HEK293 (cell line): ENCODE data around the gene PPP2R2B.

Source experiments
- CTCF ChIA-PET: fragments of 350-600 bp; formaldehyde crosslinking; extraction: SDS; loops from one replicate; lab custom pipeline; 2021; ENCODE audit warnings: antibody characterized with exemption; lab: Yijun Ruan, JAX
- POLR2A ChIA-PET: fragments of 300-600 bp; formaldehyde crosslinking; extraction: SDS; loops from one replicate; lab custom pipeline; 2020; ENCODE audit warnings: antibody characterized with exemption, inconsistent platforms; lab: Yijun Ruan, JAX
- H3K27ac ChIP-seq: fragments of 200-500 bp; sonication (Bioruptor generic); 2 replicates; pipeline ENCODE4 v1.5.1; 2014; ENCODE audit warnings: low read depth, low read length, control low read depth, inconsistent platforms; ENCODE audit errors: extremely low read depth
- H3K36me3 ChIP-seq, 2 experiments: fragments of 200-500 bp in 1 of 2; sonication (Bioruptor generic) in 1 of 2; 1 replicate in 1 of 2; 2 replicates in 1 of 2; pipeline ENCODE4 v1.5.1; 2014 to 2017; ENCODE audit warnings: inconsistent platforms in 2 of 2, low read length in 2 of 2; ENCODE audit not compliant: control insufficient read depth in 2 of 2, insufficient read depth in 1 of 2
- H3K4me1 ChIP-seq: fragments of 200-500 bp; sonication (Bioruptor generic); 2 replicates; pipeline ENCODE4 v1.5.1; 2014; ENCODE audit warnings: mild to moderate bottlenecking, low read length, inconsistent platforms; ENCODE audit not compliant: control insufficient read depth, insufficient read depth
- H3K4me3 ChIP-seq: 2 replicates; pipeline ENCODE4 v1.5.1; 2011; ENCODE audit warnings: low read depth, mild to moderate bottlenecking, control low read depth, low read length, moderate library complexity
- H3K9me3 ChIP-seq: fragments of 200-500 bp; sonication (Bioruptor generic); 2 replicates; pipeline ENCODE4 v1.5.1; 2014; ENCODE audit warnings: low read depth, low read length, inconsistent platforms; ENCODE audit not compliant: control insufficient read depth, insufficient read depth
- MZF1 ChIP-seq: fragments of 450-650 bp; formaldehyde crosslinking; IDR thresholded peaks from 2 replicates; pipeline ENCODE4 v1.5.1; 2017; ENCODE audit warnings: missing biosample characterization, missing genetic modification characterization, borderline replicate concordance
- PRDM10 ChIP-seq: fragments of 450-650 bp; formaldehyde crosslinking; IDR thresholded peaks from 2 replicates; pipeline ENCODE4 v1.5.1; 2016; ENCODE audit warnings: missing biosample characterization, missing genetic modification characterization
- TRIM28 ChIP-seq: IDR thresholded peaks from 2 replicates; pipeline ENCODE4 v1.6.1; 2011; ENCODE audit warnings: low read length, control low read depth, borderline replicate concordance
- ZBTB20 ChIP-seq: fragments of 450-650 bp; formaldehyde crosslinking; IDR thresholded peaks from 2 replicates; pipeline ENCODE4 v1.5.1; 2016; ENCODE audit warnings: missing biosample characterization, missing genetic modification characterization
- ZNF157 ChIP-seq: fragments of 450-650 bp; formaldehyde crosslinking; IDR thresholded peaks from 2 replicates; pipeline ENCODE4 v1.5.1; 2016; ENCODE audit warnings: missing biosample characterization, missing genetic modification characterization
- ZNF2 ChIP-seq: fragments of 450-650 bp; formaldehyde crosslinking; IDR thresholded peaks from 2 replicates; pipeline ENCODE4 v1.5.1; 2016; ENCODE audit warnings: missing biosample characterization, missing genetic modification characterization
- ZNF202 ChIP-seq: fragments of 450-650 bp; formaldehyde crosslinking; IDR thresholded peaks from 2 replicates; pipeline ENCODE4 v1.5.1; 2016; ENCODE audit warnings: missing biosample characterization, missing genetic modification characterization, borderline replicate concordance
- ZNF214 ChIP-seq: fragments of 450-650 bp; formaldehyde crosslinking; IDR thresholded peaks from 2 replicates; pipeline ENCODE4 v1.5.1; 2017; ENCODE audit warnings: missing biosample characterization, mild to moderate bottlenecking, missing genetic modification characterization, borderline replicate concordance
- ZNF335 ChIP-seq: fragments of 450-650 bp; formaldehyde crosslinking; conservative IDR thresholded peaks from 2 replicates; pipeline ENCODE4 v1.5.1; 2016; ENCODE audit warnings: missing biosample characterization, missing genetic modification characterization
- ZNF610 ChIP-seq: fragments of 450-650 bp; formaldehyde crosslinking; IDR thresholded peaks from 2 replicates; pipeline ENCODE4 v1.5.1; 2016; ENCODE audit warnings: missing biosample characterization, missing genetic modification characterization, borderline replicate concordance
- ZNF701 ChIP-seq: fragments of 450-650 bp; formaldehyde crosslinking; IDR thresholded peaks from 2 replicates; pipeline ENCODE4 v1.5.1; 2016; ENCODE audit warnings: missing biosample characterization, missing genetic modification characterization
- ZSCAN4 ChIP-seq: fragments of 450-650 bp; formaldehyde crosslinking; IDR thresholded peaks from 2 replicates; pipeline ENCODE4 v1.5.1; 2017; ENCODE audit warnings: missing biosample characterization, missing genetic modification characterization
- TF ChIP-seq, protein P1 (sequence below): fragments of 450-650 bp; formaldehyde crosslinking; IDR thresholded peaks from 2 replicates; pipeline ENCODE4 v1.5.1; 2016; ENCODE audit warnings: missing biosample characterization, missing genetic modification characterization
- TF ChIP-seq, protein P2 (sequence below): fragments of 450-650 bp; formaldehyde crosslinking; conservative IDR thresholded peaks from 2 replicates; pipeline ENCODE4 v1.5.1; 2016; ENCODE audit warnings: low read depth, missing biosample characterization, missing genetic modification characterization
- TF ChIP-seq, protein P3 (sequence below): fragments of 450-650 bp; formaldehyde crosslinking; IDR thresholded peaks from 2 replicates; pipeline ENCODE4 v1.5.1; 2016; ENCODE audit warnings: missing biosample characterization, missing genetic modification characterization

PPP2R2B gene

DNA sequence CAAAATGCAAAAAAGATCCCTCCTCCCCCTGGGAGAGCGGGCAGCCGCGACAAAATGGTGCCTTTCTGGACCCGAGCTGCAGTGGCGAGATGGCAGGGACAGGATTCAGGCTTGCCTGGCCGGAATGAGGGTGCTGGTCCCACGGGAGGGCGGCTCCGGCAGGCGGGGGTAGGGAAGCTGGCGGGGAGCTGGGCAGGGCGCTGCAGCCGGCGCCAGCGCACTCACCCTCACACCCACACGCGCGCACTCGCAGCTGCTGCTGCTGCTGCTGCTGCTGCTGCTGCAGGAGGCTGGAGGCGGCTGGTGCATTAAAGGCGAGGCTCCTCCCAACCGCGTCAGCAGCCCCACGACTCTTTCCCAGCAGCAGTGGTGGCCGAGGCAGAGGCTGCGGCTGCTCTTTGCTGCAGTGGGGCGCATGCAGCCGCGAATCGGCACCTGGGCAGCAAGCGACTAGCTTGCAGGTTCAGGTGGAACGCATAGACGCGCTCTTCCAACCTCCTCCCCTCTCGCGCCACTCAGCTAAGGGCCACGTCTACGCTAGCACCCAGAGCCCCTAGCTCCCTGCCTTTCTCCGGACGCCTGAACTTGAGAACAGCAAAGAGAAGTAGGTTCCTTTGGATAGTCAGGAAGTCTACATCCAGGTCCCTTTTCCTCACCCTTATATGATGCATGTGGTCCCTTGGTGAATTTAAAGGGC, at the start of gene PPP2R2B (continued):
- TF ChIP-seq, protein P1, sequence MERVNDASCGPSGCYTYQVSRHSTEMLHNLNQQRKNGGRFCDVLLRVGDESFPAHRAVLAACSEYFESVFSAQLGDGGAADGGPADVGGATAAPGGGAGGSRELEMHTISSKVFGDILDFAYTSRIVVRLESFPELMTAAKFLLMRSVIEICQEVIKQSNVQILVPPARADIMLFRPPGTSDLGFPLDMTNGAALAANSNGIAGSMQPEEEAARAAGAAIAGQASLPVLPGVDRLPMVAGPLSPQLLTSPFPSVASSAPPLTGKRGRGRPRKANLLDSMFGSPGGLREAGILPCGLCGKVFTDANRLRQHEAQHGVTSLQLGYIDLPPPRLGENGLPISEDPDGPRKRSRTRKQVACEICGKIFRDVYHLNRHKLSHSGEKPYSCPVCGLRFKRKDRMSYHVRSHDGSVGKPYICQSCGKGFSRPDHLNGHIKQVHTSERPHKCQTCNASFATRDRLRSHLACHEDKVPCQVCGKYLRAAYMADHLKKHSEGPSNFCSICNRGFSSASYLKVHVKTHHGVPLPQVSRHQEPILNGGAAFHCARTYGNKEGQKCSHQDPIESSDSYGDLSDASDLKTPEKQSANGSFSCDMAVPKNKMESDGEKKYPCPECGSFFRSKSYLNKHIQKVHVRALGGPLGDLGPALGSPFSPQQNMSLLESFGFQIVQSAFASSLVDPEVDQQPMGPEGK = no peak
- TF ChIP-seq ZNF610 (tag by site-specific recombination) = no peak

DNA sequence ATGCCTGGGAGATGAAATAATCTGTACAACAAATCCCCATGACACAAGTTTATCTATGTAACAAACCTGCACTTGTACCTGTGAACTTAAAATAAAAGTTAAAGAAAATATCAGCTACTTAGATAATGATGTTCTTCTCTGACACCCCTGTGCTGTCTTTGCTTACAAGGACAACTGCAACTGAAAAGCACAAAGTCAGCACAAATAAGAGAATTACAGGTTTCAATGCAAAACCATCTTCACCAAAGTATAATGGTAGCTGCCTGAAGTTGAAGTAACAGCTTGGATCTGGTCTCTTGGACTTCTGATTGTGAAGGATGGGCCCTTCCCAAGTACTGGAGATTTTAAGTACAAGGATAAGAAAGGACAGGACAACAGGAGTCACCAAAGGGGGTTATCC, 45.6 kb upstream of the PPP2R2B start:
- CTCF ChIA-PET = no interaction called here
- no peaks in the 10 kb centered on the region for H3K36me3 ChIP-seq
- no peak overlapping the region for H3K27ac ChIP-seq
- no peak for TF ChIP-seq PRDM10 (tag by site-specific recombination)
- TF ChIP-seq ZNF701 (tag by site-specific recombination) = no peak
- H3K4me1 ChIP-seq = no peaks in the 10 kb centered on the region
- POLR2A ChIA-PET = no interaction called here
- no peaks in the 10 kb centered on the region for H3K9me3 ChIP-seq
- H3K4me3 ChIP-seq = no peak overlapping the region

DNA sequence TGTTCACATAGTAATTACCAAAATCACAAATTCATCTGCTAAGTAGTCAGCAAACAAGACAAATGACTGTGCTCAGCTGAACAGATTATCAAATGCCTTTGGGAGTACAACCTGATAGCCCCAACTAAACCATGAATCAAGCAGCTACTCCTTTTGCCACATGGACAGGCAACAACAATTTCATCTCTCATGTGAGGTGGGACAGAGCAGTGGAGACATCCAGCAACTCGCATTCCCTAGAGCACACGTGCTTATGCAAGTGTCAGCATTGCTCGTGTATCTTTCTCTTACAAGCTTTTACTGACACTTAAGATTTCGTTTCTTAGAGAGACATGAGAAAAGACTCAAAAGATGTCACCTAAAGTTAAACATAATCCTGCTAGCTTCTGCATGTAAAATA, 42.7 kb upstream of the PPP2R2B start:
- POLR2A ChIA-PET = no interaction called here
- H3K36me3 ChIP-seq = no peaks in the 10 kb centered on the region
- no peak overlapping the region for H3K27ac ChIP-seq
- H3K9me3 ChIP-seq = no peaks in the 10 kb centered on the region
- H3K4me1 ChIP-seq = no peaks in the 10 kb centered on the region
- H3K4me3 ChIP-seq = no peak overlapping the region
- CTCF ChIA-PET = no interaction called here
- TF ChIP-seq ZSCAN4 (tag by site-specific recombination) (no peak), ZNF202 (tag by site-specific recombination) (no peak), ZBTB20 (no peak), TRIM28 (no peak), MZF1 (tag by site-specific recombination) (no peak), ZNF335 (tag by site-specific recombination) (no peak), ZNF2 (tag by site-specific recombination) (no peak), ZNF157 (tag by site-specific recombination) (no peak), ZNF214 (no peak)
- TF ChIP-seq, protein P2, sequence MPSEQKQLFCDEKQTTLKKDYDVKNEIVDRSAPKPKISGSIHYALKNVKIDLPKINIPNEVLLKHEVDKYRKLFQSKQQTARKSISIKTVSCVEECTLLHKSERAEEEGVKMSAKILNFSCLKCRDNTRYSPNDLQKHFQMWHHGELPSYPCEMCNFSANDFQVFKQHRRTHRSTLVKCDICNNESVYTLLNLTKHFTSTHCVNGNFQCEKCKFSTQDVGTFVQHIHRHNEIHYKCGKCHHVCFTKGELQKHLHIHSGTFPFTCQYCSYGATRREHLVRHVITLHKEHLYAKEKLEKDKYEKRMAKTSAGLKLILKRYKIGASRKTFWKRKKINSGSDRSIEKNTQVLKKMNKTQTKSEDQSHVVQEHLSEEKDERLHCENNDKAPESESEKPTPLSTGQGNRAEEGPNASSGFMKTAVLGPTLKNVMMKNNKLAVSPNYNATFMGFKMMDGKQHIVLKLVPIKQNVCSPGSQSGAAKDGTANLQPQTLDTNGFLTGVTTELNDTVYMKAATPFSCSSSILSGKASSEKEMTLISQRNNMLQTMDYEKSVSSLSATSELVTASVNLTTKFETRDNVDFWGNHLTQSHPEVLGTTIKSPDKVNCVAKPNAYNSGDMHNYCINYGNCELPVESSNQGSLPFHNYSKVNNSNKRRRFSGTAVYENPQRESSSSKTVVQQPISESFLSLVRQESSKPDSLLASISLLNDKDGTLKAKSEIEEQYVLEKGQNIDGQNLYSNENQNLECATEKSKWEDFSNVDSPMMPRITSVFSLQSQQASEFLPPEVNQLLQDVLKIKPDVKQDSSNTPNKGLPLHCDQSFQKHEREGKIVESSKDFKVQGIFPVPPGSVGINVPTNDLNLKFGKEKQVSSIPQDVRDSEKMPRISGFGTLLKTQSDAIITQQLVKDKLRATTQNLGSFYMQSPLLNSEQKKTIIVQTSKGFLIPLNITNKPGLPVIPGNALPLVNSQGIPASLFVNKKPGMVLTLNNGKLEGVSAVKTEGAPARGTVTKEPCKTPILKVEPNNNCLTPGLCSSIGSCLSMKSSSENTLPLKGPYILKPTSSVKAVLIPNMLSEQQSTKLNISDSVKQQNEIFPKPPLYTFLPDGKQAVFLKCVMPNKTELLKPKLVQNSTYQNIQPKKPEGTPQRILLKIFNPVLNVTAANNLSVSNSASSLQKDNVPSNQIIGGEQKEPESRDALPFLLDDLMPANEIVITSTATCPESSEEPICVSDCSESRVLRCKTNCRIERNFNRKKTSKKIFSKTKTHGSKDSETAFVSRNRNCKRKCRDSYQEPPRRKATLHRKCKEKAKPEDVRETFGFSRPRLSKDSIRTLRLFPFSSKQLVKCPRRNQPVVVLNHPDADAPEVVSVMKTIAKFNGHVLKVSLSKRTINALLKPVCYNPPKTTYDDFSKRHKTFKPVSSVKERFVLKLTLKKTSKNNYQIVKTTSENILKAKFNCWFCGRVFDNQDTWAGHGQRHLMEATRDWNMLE (tag by site-specific recombination) = no peak
- TF ChIP-seq, protein P3, sequence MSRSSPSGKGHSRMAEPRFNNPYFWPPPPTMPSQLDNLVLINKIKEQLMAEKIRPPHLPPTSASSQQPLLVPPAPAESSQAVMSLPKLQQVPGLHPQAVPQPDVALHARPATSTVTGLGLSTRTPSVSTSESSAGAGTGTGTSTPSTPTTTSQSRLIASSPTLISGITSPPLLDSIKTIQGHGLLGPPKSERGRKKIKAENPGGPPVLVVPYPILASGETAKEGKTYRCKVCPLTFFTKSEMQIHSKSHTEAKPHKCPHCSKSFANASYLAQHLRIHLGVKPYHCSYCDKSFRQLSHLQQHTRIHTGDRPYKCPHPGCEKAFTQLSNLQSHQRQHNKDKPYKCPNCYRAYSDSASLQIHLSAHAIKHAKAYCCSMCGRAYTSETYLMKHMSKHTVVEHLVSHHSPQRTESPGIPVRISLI (tag by site-specific recombination) = no peak
